Karpas-422 (cell line): Measurements from ENCODE around the gene TOE1. TPM values are rescaled to one million over a fixed set of nuclear protein-coding genes. Genes with fewer than 3 reads are reported as not detected.

Source experiments
- DNase-seq: peaks from one replicate; pipeline ENCODE4 v3.0.0-alpha.2; 2015
- H2AFZ ChIP-seq: fragments of 200-600 bp; sonication (generic); 2 replicates; pipeline ENCODE4 v1.6.1; 2014; ENCODE audit warnings: antibody characterized with exemption, low read length, mixed read lengths
- H3K27ac ChIP-seq: fragments of 200-600 bp; sonication (generic); 2 replicates; pipeline ENCODE4 v1.5.1; 2014; ENCODE audit warnings: mild to moderate bottlenecking, low read length, moderate library complexity
- H3K27me3 ChIP-seq: fragments of 200-600 bp; sonication (generic); 2 replicates; pipeline ENCODE4 v1.6.1; 2014; ENCODE audit warnings: low read length, mixed read lengths
- H3K36me3 ChIP-seq: fragments of 200-600 bp; sonication (generic); 2 replicates; pipeline ENCODE4 v1.6.1; 2014; ENCODE audit warnings: low read length, mixed read lengths; ENCODE audit not compliant: insufficient read depth
- H3K4me1 ChIP-seq: fragments of 200-600 bp; sonication (generic); 2 replicates; pipeline ENCODE4 v1.6.1; 2014; ENCODE audit warnings: mild to moderate bottlenecking, low read length, mixed read lengths
- H3K4me2 ChIP-seq: fragments of 200-600 bp; sonication (generic); 2 replicates; pipeline ENCODE4 v1.6.1; 2014; ENCODE audit warnings: low read length, low read depth, mild to moderate bottlenecking; ENCODE audit not compliant: poor library complexity, severe bottlenecking
- H3K4me3 ChIP-seq: fragments of 200-600 bp; sonication (generic); 2 replicates; pipeline ENCODE4 v1.5.1; 2014; ENCODE audit warnings: mild to moderate bottlenecking, antibody characterized with exemption, low read length, mixed read lengths
- H3K79me2 ChIP-seq: fragments of 200-600 bp; sonication (generic); 2 replicates; pipeline ENCODE4 v1.6.1; 2014; ENCODE audit warnings: mild to moderate bottlenecking, low read length, mixed read lengths
- H3K9ac ChIP-seq: fragments of 200-600 bp; sonication (generic); 2 replicates; pipeline ENCODE4 v1.6.0; 2014; ENCODE audit warnings: low read length
- H3K9me2 ChIP-seq: fragments of 200-600 bp; sonication (generic), shearing (Covaris generic); replicated peaks from 2 replicates; pipeline ENCODE4 v1.6.0; 2014; ENCODE audit warnings: mild to moderate bottlenecking, low read length, moderate library complexity; ENCODE audit not compliant: insufficient read depth
- H3K9me3 ChIP-seq: fragments of 300-700, 200-600 bp; sonication (generic); 2 replicates; pipeline ENCODE4 v1.6.1; 2014; ENCODE audit warnings: low read length, mixed read lengths
- H4K20me1 ChIP-seq: fragments of 200-600 bp; sonication (generic); 2 replicates; pipeline ENCODE4 v1.6.1; 2014; ENCODE audit warnings: mild to moderate bottlenecking, antibody characterized with exemption, low read length, low read depth; ENCODE audit not compliant: insufficient read depth
- total RNA-seq: library from RNA; depleted of rRNA; stranded (reverse); fragments of >200 nt; shearing (Covaris generic); gene quantifications from 2 replicates; pipeline ENCODE4 v1.2.3, GENCODE V29; 2014; ENCODE audit warnings: low replicate concordance

TOE1 gene
- total RNA-seq, 1 experiment from 2014 or later, result 8.9 TPM

DNA sequence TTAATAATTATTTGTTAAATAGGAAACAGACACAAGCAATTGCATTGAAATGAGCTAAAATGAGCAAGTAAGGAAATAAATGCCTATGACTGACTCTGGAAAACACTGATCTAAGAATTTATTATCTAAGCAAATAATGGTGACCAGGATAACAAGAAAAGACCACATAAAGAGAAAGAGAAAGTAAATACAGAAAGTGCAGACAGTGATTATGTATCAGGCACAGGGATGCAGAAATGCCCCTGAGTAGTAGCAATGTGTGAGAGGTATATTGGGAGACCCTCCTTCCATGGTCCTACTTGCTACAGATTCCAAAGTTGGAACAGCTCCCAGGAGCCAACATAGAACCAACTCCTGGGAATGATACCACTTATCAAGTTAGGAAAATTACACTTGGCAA, 33.6 kb downstream of the TOE1 start:
- Histone ChIP-seq H4K20me1 (no peaks in the 10 kb centered on the region), H3K9ac (no peak overlapping the region), H3K9me3 (no peaks in the 10 kb centered on the region), H3K4me1 (peaks cover 6% of the 10 kb centered on the region), H3K4me3 (no peak overlapping the region), H3K36me3 (no peaks in the 10 kb centered on the region), H3K27ac (no peak overlapping the region), H3K79me2 (no peaks in the 10 kb centered on the region), H3K9me2 (no peaks in the 10 kb centered on the region), H2AFZ (no peak overlapping the region), H3K27me3 (no peaks in the 10 kb centered on the region), H3K4me2 (no peak overlapping the region)
- DNase-seq, result no peak

DNA sequence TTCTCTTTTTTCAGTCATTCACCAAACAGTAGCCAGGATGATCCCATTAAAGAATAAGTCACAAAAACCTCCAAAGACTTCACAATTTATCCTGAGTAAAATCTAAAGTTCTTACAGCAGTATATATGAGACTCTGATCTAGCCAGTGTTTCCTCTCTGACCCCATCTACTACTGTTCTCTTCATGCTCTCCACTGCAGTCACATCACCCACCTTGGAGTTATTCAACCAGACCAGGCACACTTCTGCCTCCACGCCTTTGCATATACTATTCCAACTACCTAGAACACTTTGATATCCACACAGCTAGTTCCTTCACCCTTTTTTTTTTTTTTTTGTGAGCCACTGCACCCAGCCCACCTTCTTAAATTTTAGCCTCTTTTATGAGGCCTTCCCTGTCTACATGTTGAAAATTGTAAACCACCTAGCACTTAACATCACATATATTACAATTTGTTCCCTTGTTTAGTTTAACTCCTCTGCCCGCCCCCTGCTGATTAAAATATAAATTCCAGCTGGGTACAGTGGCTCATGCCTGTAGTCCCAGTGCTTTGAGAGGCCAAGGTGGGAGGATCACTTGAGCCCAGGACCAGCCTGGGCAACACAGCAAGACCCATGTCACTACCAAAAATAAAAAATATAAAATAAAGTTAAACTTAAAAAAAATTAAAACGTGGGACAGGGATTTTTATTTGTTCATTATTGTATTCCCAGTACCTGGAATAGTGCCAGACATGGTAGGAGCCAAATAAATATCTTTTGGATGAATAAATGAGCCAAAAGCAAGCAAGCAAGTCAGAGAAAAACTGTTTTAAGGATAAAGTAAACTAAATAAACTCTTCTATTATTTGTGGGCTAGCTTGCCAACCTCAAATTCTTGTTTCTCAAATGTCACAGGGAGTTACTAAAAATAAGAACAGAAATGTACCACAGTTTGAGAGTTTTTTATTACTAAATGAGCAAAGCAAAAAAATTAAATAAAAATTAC, 35.4 kb downstream of the TOE1 start:
- Histone ChIP-seq H3K4me1 (peaks cover 6% of the 10 kb centered on the region), H3K79me2 (no peaks in the 10 kb centered on the region)

DNA sequence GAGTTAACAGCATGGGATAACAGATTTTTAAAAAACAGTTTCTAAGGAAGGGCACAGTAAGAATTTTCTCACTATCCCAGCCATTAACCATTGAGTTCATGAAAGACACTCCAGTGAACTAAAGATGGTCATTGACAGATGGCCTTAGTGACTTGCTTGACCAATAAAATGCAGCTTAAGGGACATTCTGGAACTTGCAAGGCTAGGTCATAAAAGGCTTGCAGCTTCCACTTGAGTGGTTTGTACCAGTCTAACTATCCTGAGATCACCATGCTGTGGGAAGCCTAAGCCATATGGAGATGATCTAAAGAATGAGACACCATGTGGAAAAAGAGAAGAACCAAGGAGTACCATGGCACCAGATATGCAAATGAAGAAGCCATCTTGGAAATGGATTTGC, 38.2 kb downstream of the TOE1 start:
- DNase-seq, result no peak
- Histone ChIP-seq H3K9ac (no peak overlapping the region), H3K36me3 (no peaks in the 10 kb centered on the region), H3K9me3 (no peaks in the 10 kb centered on the region), H3K4me3 (no peak overlapping the region), H4K20me1 (no peaks in the 10 kb centered on the region), H3K79me2 (no peaks in the 10 kb centered on the region), H3K4me1 (no peaks in the 10 kb centered on the region), H3K27ac (no peak overlapping the region), H3K4me2 (no peak overlapping the region), H2AFZ (no peak overlapping the region), H3K9me2 (no peaks in the 10 kb centered on the region), H3K27me3 (no peaks in the 10 kb centered on the region)

More for the DNA sequence above, 35.4 kb downstream of the TOE1 start:
- Histone ChIP-seq H2AFZ (no peak overlapping the region), H4K20me1 (no peaks in the 10 kb centered on the region), H3K4me2 (no peak overlapping the region), H3K27me3 (no peaks in the 10 kb centered on the region), H3K27ac (no peak overlapping the region), H3K9me3 (no peaks in the 10 kb centered on the region), H3K4me3 (no peak overlapping the region), H3K9me2 (no peaks in the 10 kb centered on the region), H3K36me3 (no peaks in the 10 kb centered on the region), H3K9ac (no peak overlapping the region)
- no peak for DNase-seq

- Histone ChIP-seq H3K9me2 (no peaks in the 10 kb centered on the region), H3K36me3 (no peaks in the 10 kb centered on the region), H3K4me3 (no peak overlapping the region), H4K20me1 (no peaks in the 10 kb centered on the region), H2AFZ (no peak overlapping the region), H3K27me3 (no peaks in the 10 kb centered on the region), H3K9ac (no peak overlapping the region), H3K4me1 (no peaks in the 10 kb centered on the region), H3K27ac (no peak overlapping the region), H3K4me2 (no peak overlapping the region), H3K79me2 (no peaks in the 10 kb centered on the region), H3K9me3 (no peaks in the 10 kb centered on the region)
- DNase-seq, result no peak
These were observed 39.6 kb downstream of the TOE1 start for GRCh38 chr1:45379524-45379923.

DNA sequence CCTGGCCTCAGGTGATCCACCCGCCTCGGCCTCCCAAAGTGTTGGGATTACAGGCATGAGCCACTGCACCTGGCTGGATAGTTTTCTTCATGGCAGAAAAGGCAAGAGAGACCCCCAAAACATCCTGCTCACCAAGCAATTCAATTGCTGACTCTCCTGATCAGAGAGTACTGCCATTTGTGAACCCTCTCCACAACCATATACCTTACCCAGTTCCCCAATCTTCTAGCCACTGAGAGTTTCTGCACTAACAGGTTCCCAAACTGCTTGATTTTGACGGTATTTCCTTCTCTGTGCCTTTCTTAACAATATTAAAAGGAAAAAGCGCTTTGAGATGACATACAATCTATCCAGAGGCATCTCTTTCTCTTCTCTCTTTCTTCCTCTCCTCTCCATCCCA, 40.2 kb downstream of the TOE1 start:
- Histone ChIP-seq H3K36me3 (no peaks in the 10 kb centered on the region), H3K27me3 (no peaks in the 10 kb centered on the region), H2AFZ (no peak overlapping the region), H3K79me2 (no peaks in the 10 kb centered on the region), H3K9ac (no peak overlapping the region), H3K4me2 (no peak overlapping the region), H3K9me3 (no peaks in the 10 kb centered on the region), H3K27ac (no peak overlapping the region), H3K4me3 (no peak overlapping the region), H4K20me1 (no peaks in the 10 kb centered on the region), H3K4me1 (no peaks in the 10 kb centered on the region), H3K9me2 (no peaks in the 10 kb centered on the region)
- DNase-seq, result no peak

DNA sequence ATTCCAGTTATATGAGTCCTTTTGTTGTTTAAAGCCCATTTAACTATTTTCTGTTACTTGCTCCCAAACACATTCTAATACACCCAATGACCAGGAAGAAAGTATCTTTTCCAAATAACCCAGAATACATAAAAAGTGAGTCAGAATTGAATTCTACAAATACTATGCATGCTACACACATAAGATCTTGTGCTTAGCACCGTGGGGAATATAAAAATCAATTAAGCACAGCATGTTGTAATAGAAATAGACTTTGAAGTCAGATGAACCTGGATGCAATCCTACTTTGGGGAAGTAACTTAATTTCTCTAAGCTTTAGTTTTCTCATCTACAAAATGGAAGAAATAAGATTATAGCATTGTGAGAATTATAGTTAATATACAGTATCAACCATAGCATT, 40.8 kb downstream of the TOE1 start:
- H2AFZ ChIP-seq, result no peak overlapping the region
- no peak for DNase-seq
- H3K79me2 ChIP-seq, result no peaks in the 10 kb centered on the region

GRCh38 chr1:45381243-45381642, 41.3 kb downstream of the TOE1 start:
- no peak overlapping the region for H3K4me3 ChIP-seq
- H3K4me1 ChIP-seq, result no peaks in the 10 kb centered on the region
- H3K9me2 ChIP-seq, result no peaks in the 10 kb centered on the region
- H3K36me3 ChIP-seq, result no peaks in the 10 kb centered on the region
- no peak overlapping the region for H2AFZ ChIP-seq
- no peaks in the 10 kb centered on the region for H3K27me3 ChIP-seq
- no peak overlapping the region for H3K9ac ChIP-seq
- no peaks in the 10 kb centered on the region for H3K9me3 ChIP-seq
- no peaks in the 10 kb centered on the region for H3K79me2 ChIP-seq
- DNase-seq, result no peak
- no peak overlapping the region for H3K27ac ChIP-seq
- H4K20me1 ChIP-seq, result no peaks in the 10 kb centered on the region
- H3K4me2 ChIP-seq, result no peak overlapping the region

More for the DNA sequence above, 40.8 kb downstream of the TOE1 start:
- Histone ChIP-seq H3K4me2 (no peak overlapping the region), H3K9me2 (no peaks in the 10 kb centered on the region), H3K36me3 (no peaks in the 10 kb centered on the region), H3K4me3 (no peak overlapping the region), H3K4me1 (no peaks in the 10 kb centered on the region), H3K27me3 (no peaks in the 10 kb centered on the region), H3K27ac (no peak overlapping the region), H3K9ac (no peak overlapping the region), H4K20me1 (no peaks in the 10 kb centered on the region), H3K9me3 (no peaks in the 10 kb centered on the region)

DNA sequence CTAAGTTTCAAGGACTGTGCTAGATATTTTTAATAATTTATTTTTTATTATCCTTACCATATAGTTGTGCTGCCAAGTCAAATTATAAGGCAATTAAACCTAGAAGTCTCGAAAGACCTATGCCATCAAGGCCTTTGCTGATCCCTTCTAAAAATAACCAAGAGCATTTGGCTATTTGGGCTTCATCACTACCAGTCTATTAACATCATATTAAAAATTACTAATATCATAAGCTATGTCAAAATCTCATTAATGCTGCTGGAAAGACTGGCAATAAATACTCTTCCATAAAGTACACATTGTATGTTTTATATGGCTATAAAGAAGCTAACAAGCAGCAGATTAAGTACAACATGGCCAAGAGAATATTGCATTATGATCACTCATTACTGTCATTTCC, 43.2 kb downstream of the TOE1 start:
- no peaks in the 10 kb centered on the region for H4K20me1 ChIP-seq
- no peaks in the 10 kb centered on the region for H3K79me2 ChIP-seq
- H3K9me2 ChIP-seq, result no peaks in the 10 kb centered on the region
- no peaks in the 10 kb centered on the region for H3K36me3 ChIP-seq
- H3K4me1 ChIP-seq, result no peaks in the 10 kb centered on the region
- H2AFZ ChIP-seq, result no peak overlapping the region
- no peaks in the 10 kb centered on the region for H3K27me3 ChIP-seq
- no peak overlapping the region for H3K4me2 ChIP-seq
- no peaks in the 10 kb centered on the region for H3K9me3 ChIP-seq
- no peak overlapping the region for H3K9ac ChIP-seq
- H3K27ac ChIP-seq, result no peak overlapping the region
- no peak overlapping the region for H3K4me3 ChIP-seq
- DNase-seq, result no peak
